WTC11 (cell line): ENCODE data around the gene BMP2K.

Source experiments
- CTCF ChIP-seq: fragments of 200-600 bp; IDR thresholded peaks from 2 replicates; pipeline ENCODE4 v1.8.0; 2022; ENCODE audit warnings: antibody characterized with exemption
- TEAD1 ChIP-seq: sonication (generic); formaldehyde crosslinking; IDR thresholded peaks from 2 replicates; pipeline ENCODE4 v1.8.0; 2022; ENCODE audit warnings: mild to moderate bottlenecking, missing genetic modification reagents
- TP53 ChIP-seq: sonication (generic); formaldehyde crosslinking; IDR thresholded peaks from 2 replicates; pipeline ENCODE4 v1.8.1; 2023; ENCODE audit warnings: mild to moderate bottlenecking, missing genetic modification reagents
- USF2 ChIP-seq: sonication (generic); formaldehyde crosslinking; IDR thresholded peaks from 2 replicates; pipeline ENCODE4 v1.8.1; 2023; ENCODE audit warnings: mild to moderate bottlenecking, missing genetic modification reagents, moderate library complexity

GRCh38 chr4:78749972-78750727, 26.0 kb upstream of the BMP2K start:
- no peak for TF ChIP-seq CTCF
- no peak for TF ChIP-seq USF2 (CRISPR knock-in tag)
- TF ChIP-seq TEAD1 (CRISPR knock-in tag), result no peak
- no peak for TF ChIP-seq TP53 (CRISPR knock-in tag)
